CD4-positive, alpha-beta T cell treated with Interleukin-6 for 4 hours (primary cell): ENCODE results near the gene SH2D5.
"Not testable (repeated sequence)": the region's sequence is repeated elsewhere in the genome, so short reads cannot be mapped to it uniquely, and the experiment has no call there.

Experiments
- DNase-seq: peaks from one replicate; pipeline ENCODE4 v3.0.0-alpha.2; 2020; ENCODE audit warnings: mixed read lengths

Gene SH2D5

DNA sequence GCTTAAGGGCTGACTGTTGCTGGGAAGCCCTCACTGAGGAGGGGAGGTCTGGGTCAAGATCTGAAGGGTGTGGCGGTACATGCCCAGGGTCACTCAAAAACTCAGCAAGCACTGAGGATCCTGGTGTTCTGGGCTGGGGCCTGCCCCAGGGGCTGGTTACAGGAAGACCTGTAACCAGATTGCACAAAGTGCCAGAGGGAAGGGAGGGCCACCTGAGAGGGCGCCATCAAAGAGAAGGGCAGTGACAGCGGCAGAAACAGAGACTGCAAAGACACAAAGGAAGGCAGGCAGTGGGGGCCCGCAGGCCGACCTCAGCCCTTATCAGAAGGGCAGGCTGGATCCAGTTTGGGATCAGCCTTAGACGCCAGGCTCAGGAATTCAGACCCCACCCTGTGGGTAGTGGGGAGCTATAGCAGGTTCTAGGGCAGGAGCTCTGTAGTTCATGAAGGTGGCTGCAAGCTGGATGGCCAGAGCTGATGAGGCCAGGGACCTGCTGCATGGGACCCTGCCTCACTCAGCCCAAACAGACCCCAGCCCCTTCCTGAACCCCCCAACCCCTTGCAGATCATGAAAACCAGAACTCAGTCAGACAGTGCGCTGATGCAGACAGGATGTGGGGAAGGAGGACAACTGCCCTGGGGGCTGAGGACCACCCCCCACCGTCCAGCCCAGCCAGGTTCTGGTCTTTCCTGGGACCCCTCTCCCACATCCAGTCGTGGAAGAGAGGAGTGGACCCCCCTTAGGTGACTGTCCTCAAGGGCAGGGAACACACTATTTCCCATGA lies 3.9 kb downstream of the SH2D5 start:
- no peak for DNase-seq

DNA sequence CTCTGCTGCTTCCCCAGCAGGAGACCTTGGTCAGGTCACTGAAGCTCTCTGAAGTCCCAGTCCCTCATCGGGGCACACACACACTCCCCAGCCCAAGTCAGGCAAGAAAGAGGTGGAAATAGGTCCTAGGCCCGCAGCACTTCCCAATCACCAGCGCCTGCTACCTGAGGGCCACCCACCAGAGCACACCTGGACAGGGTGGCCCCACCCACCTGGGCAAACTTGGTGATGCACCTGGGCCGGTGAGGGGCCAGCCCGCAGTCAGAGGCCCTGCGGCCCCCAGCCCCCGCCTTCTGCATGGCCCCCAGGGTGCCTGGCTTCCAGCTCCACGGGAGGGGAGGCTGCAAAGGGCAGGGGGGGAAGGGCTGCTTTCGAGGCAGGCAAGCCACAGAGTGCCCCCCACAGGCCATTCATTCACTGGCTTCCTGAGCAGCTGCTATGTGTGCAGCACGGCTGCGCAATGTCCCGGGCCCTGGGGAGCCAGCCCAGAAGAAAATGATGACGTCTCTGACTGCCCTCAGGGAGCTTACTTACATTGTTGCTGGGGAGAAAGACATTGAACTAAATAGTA lies 4.7 kb downstream of the SH2D5 start:
- no peak for DNase-seq

DNA sequence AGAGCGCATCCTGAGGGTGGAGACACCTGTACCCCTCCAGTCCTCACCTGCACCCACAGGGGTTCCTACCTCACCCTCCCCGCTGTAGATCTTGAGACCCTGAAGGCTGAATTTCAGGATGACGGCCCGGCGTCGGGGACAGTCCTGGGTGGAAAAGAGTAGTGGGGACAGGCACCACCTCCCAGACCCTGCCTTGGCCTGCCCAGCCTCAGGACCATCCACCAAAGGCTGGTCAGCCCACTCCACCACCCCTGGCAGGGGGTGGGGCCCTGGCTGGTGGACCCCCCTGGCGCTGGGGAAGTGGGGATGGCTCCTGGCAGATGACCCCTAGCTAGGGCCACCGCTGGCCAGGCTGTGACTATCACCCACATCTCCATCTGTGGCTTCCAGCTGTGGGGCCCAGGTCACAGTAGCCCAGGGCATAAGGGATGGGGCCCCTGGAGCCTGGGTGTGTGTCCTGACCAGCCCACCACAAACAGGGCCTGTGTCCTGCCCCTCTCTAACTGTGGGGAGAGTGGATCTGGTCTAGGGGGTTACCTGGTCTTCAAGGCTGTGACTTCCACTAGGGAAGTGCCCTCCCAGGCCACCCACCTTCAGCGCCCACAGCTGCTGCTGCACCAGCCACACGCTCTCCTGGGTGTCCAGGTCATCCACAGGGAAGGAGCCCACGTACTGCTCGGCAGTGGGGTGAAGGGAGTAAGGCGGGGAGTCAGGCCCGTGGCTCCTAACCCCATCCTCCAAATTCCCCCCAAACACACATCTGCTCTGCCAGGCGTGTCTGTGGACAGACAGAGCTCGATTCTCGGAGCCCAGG lies 5.4 kb downstream of the SH2D5 start:
- no peak for DNase-seq

DNA sequence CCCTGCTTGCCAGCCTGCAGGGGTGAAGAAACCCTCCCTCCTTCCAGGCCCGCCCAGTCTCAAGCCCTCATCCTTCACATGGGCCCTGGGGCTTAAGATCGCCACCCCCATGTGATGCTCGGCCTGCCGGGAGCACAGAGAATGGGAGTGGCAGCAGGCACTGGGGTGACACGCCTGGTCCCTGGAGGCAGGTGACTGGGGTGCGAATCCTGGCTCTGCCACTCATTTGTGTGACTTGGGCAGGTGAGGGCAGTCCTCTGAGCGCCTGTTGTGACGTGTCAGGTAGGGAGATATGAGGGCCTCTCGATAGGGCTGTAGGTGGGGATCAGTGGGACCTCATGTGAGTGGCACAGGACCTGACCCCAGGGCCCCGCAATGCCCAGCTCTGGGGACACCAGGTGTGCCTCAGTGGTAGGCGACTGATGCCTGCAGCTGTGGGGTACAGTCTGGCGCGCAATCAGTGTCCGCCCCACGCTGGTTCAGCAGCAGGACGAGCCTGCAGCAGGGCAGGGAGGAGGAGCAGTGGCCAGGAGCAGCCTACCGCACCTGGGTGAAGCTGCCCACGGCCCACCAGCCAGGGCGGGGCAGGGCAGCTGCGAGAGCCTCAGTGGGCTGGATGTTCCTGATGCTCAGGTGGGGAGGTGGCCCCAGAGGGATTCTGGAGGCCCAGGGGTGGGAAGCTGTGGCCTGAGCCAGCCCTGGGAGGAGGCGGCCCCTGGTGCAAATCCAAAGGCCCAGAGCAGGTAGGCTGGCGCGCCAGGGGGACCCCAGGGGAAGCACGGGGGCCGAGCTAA lies 6.2 kb downstream of the SH2D5 start:
- no peak for DNase-seq

DNA sequence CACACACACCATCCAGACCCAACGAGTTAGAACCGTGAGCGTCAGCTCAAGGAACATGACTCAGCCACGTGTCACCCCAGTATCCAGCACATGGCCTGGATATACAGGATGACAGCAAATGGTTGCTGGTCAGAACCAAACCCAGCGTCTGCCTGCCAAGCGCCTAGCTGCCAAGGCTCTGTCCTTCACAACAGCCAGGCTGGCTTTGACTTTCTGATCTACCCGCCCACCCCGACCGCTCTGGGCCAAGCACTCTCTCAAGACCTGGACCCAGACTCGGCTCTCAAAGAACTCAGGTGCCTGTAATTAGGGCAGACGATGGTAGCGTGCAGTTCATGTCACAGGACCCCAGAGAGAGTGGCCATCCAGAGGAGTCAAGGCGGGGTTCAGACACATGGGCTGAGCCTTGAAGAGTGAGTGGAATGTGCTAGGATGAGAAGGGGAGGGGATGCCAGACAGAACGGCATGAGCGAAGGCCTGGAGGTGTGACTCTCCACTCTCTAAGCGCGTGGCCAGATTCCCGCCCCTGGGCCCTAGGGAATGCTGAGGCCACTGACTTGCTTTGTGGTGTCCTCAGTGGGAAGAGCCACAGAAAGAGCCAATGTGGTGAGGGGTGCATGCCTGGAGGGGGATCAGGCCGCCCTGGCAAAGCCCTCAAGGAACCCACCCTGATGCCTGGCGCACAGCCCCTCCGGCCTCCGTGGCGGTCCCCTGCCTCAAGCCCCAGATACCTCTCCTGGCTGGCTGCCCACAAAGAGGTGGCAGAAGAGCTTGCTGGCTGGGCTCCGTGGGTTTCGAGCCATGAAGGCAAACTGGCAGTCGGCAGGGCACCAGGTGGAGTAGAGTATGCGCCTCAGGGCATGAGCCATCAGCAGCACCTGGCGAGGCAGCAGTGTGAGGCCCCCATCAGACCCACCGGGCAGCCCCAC lies 7.0 kb downstream of the SH2D5 start:
- no peak for DNase-seq

DNA sequence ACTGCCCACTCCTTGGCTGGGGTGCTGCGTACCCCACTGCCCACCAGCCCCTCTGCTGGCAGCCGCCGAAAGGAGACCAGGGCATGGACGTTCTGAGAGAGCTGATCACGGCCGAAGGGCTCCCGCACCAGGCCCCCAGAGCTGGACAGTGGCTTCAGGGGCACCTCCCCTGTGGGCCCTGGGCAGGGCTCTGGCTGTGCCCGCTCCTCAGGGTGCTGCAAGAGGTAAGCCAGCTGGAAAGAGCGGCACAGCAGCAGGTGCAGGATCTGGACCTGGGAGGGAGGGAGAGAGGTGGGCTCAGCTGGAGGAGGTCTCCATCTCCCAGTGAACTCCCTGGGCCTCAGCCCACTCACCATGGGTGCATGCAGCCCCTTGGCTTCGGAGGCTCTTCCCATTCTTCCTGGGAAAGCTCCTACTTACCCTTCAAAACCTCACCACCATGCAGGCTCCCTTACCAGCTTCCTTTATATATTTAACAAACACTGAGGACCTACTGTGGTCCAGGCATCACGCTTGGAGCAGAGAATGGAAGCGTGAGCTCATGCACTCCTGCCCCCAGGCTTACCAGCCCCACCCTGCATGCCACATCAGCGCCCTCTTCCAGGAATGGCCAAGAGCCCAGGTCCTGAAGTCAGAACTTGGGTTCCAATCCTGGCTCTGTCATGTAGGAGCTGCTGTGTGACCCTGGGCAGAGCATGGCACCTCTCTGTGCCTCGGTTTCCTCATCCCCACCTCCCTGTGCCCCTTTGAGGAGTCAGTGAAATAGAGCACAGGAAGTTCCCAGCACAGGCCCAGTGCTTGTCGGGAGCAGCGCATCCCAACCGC lies 7.9 kb downstream of the SH2D5 start:
- DNase-seq = no peak

DNA sequence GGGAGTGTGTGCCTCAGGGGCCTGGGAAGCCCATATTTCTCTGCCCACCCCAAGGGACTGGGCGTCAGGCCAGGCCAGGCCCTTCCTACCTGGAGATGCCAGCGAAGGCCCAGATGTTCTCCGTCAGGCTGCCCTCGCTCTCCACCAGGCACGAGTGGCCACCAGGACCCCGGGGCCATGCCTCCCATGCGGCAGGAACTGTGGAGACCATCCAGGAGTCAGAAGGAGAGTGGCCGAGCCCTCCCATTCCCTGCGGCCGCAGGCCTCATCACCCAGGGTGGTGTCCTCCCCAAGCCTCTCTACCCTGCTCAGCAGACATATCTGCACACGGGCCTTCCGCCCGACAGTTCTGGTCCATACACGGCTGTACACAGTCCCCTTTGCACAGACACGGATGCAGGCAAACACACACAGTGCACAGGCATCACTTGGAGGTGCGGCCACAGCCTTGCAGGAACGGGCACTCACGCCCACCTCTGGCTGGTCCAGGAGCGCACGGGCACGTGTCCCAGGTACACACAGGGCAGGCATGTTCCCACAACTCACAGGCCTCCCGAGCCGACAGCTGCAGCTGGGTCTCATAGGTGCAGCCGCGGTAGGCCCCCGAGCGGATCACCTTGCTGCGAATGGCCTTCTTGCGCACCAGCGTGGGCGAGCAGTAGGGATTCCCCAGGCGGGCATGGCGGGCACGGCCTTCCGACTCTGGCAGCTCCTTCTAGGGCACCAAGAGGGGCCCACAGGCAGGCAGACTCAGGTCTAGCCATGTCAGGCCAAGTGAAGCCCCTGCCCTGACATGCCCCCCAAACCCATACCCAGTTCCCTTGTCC lies 8.8 kb downstream of the SH2D5 start:
- DNase-seq = no peak

DNA sequence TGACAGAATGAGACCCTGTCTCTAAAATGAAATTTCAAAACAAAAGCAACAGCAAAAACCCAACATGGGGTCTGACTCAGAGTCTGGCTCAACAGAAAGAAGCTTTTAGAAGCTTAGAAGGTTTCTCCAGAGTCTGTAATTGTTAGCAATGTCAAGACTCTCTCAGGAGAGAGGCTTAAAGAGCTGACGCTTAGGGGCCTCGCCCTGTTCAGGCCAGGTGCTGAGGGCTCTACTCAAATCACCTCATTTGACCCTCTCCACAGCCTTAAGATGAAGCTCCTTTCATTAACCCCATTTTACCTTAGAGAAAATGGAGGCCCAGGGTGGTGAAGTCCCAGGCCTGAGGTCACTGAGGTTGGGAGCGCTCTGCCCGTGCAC lies 9.4 kb downstream of the SH2D5 start:
- no peak for DNase-seq

DNA sequence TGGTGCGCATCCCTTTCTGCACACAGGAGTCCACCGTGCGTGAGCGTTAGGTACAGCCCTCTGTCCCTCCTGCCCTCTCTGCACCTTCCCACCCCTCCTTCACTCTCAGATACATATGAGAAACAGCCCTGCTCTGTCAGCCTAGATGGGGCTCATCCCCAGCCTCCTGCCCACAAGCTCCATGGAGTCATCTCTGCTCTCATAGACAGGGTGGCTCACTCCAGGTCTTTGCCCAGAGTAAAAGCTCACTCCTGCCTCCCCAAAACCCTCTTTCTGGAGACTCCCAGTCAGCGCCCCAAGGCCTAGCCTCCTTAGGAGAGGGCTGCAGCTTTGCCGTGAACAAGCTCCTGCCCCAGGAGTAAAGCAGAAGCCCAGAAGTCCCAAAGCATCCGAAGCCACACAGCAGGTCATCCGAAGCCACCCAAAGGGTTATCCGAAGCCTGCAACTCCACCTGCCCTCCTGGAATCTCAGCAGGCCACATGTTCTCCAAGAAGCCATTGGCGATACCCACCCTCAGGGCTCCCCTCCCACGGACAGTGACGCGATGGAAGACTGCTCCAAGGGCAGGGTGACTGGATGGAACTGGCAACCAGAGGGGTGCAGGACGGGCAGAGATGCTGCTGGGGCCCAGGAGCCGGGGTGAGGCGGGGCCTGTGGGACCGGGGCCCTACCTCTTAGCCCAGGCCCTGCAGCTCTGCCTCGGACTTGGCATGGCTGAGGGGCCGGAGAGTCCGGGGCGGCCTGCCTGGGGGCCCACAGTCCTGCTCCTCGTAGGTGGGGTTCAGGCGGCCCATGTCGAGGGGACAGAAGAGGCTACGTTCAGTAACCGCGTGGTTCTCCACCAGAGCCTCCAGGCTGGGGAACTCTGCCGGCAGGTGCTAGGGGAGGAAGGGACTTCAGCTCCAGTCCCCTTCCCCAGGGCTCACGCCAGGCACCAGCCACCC lies 11.1 kb downstream of the SH2D5 start:
- no peak for DNase-seq

DNA sequence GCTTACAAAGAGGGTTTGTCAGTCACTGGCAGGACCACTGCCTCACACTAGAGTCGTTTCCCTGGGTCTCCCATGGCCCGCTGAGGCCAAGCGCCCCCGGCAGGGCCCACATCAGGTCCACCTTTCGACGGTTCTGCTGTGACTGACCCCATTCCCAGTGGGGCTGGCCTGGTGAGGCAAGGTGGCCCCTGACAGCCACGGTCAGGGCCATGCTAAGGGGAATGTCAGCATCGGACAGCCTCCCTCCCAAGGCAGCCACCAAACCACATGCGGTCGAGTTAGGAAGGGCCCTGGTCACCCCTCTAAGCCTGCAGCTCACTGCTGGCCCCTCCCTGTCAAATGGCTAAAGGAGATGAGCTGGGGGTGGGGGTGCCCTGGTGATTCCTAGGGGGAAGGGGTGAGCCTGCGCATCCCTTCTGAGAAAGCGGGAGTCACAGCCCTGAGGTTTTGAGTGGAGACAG lies 11.8 kb downstream of the SH2D5 start:
- DNase-seq = no peak

DNA sequence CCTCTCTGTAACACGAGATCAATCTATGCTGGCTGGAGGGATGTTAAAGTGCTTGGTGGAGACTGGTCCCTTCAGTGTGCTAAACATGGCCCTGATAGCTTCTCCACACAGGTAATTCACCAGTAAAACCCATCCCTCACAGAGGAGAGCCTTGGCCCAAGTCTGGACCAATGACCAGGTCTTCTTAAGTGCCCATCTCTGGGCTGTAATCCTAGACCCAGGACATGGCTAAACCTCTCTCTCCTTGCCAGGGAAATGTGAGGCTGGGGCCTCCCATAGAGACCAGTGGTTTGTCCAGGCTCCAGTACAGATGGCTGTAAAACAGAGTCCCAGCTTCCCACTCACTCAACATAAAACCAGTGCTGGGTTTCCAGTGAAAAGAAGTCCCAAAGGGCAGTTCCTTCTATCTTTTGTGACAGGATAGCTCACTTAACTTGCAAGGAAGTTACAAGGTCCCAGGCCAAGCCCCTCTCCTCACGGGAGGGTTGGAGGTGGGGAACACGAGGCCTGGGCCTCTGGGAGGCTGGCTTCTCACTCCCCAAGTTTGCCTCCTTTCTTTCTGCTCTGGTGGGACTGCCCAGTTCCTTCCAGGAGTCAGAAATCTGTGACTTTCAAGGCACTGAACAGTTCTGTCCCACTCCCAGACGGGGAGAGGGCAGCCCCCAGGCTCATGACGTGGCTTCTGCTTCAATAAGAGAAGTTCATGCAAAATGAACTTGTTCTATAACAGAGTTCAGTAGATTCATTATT lies 12.5 kb downstream of the SH2D5 start:
- no peak for DNase-seq

DNA sequence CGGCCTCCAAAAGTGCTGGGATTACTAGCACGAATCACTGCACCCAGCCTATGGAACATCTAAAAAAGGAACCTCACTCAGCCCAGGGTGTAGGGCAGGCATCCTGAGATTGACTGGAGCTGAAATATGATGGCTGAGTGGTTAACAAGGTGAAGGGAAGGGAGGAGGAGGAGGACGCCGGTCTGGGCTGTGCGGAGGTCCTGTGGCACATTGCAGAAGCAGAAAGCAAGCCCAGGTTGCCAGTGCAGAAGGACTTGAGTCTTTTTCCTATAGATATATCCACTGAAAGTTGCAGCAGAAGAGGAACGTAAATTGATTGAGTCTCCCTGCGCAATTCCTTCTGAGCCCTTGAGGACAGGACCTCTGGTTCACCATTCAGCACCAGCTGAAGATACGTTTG lies 13.2 kb downstream of the SH2D5 start:
- no peak for DNase-seq

DNA sequence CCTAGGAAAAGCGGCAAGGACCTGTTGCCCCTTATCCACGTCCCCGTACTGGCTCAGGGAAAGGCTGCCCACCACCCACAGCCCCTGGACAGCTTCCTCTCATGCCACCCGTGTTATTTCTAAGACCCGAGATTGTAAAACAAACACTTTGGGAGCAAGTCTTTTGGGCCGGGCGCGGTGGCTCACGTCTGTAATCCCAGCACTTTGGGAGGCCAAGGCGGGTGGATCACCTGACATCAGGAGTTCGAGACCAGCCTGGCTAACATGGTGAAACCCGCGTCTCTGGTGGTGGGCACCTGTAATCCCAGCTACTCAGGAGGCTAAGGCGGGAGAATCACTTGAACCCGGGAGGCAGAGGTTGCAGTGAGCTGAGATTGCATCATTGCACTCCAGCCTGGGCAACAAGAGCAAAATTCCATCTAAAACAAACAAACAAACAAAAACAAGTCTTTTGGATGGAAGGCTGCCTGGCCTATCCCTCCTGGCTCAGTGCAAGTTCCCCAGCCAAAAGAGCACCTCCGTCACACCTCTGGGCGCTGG lies 14.1 kb downstream of the SH2D5 start:
- DNase-seq = not testable (repeated sequence)

DNA sequence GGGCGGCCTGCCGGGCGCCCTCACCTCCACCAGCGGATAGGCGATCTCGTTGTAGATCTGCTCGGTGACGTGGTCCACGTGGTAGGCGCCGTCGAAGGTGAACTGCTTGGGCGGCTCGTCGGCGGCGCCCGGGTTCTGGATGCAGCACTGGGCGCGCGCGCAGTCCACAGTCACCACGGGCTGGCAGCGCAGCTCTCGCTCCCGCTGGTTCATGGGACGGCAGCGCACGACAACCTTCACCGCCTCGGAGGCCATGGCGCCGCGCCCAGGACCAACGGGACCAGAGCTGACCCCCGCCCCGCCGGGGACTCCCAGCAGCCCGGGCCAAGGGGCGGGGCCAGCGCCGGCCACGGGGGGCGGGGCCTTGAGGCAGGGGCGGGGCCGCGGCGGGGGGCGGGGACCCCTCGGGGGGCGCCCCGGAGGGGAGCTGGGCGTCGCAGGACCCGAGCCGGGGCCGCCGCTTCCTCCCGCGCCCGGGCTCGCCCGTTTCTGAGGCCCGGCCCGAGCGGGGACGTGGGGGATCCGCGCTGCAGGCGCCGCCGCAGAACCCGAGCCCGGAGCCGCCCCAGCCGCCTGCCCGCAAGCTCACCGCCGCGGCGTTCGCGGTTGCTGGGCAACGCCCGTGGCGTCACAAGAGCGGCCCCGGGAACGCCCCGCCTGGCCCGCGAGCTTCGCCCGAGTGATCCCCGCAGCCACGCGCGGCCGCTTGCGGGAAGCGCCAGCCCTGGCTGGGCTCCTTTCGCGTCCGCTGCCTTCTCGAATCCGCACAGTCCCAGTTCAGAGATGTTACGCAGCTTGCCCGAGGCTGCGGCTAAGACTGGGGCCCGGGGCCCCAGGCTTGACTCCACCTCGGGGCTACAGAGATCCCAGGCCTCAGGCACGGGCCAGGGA lies 14.8 kb downstream of the SH2D5 start, which contains the start of gene KIF17:
KIF17 (minus strand) TSS at position 556 of the 891 bp plus-strand sequence; CDS start at position 255, 301 bp downstream.
- peak; percentile 79 for DNase-seq

DNA sequence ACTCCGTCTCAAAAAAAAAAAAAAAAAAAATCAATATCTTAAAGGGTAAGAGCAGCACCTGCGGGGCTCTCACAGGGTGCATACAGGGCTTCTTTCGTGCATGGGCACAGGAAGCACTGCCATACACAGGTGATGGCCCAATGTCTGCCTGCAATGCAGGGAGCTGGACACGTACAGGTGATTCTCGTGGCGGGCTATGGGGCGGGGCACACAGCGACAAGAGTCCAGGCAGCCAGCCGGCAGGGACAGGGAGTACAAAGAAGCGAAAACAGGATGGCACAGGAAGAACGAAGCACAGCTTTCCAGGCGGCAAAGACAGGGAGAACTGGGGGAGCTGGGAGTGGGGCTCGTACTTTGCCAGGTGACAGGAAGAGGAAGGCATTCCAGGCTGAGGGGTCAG lies 16.3 kb downstream of the SH2D5 start:
- DNase-seq = no peak

DNA sequence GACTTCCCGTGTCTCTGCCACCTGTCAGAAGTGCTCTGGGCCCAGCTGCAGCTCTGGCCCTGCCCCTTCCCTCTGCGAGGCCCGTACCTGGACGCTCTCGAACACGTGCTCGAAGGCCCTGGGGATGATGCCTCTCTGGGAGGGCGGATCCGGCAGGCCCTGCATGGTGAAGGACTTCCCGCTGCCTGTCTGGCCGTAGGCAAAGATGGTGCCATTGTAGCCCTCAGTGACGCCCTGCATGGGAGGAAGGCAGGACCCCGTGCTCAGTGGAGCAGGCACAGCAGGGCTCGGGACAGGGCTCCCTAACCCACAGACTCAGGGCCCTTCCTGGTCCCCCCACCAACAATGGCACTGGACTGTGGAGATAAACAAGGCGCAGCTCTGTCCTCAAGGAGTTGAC lies 17.1 kb downstream of the SH2D5 start:
- DNase-seq = no peak

DNA sequence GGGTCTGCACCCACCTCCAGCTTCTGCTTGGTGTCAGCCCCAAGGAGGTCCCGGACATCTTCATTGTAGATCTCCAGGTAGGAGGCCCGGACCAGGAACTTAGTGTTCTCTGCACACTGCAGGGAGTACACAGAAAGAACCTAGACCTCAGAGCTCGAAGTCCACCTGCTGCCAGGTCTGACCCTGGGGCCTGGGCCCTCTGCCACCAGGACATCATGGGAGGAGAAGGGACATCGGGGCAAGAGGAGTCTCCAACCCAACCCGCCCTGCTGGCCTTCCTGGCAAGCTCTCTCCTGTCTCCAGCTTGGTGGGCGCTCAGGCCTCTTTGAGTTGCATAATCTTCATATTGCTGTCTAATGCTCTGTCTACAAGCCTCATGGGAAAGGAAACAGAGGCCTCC lies 19.1 kb downstream of the SH2D5 start:
- DNase-seq = no peak
